Spinal cord (tissue), 10 donors: ENCODE data around the gene SSPN. TPM values are rescaled to one million over a fixed set of nuclear protein-coding genes. Genes with fewer than 3 reads are reported as not detected.

ENCODE experiments used
- DNase-seq, 6 donors: peaks; one replicate each; pipeline versions ENCODE4 v3.0.0 to v3.0.0-alpha.2; 2013 to 2015; ENCODE audit warnings: low spot score in 6 of 6, low read depth in 4 of 6
- H3K27ac ChIP-seq: one replicate; pipeline ENCODE4 v1.5.1; 2013; ENCODE audit warnings: low read depth, low read length, control low read depth
- H3K27me3 ChIP-seq: one replicate; pipeline ENCODE4 v1.6.1; 2013; ENCODE audit warnings: low read length; ENCODE audit not compliant: control insufficient read depth, insufficient read depth
- H3K36me3 ChIP-seq: one replicate; pipeline ENCODE4 v1.6.1; 2013; ENCODE audit warnings: low read length; ENCODE audit not compliant: control insufficient read depth, insufficient read depth
- H3K4me1 ChIP-seq: one replicate; pipeline ENCODE4 v1.6.1; 2013; ENCODE audit warnings: low read length; ENCODE audit not compliant: control insufficient read depth, insufficient read depth
- H3K4me3 ChIP-seq: one replicate; pipeline ENCODE4 v1.5.1; 2013; ENCODE audit warnings: low read depth, low read length, control low read depth
- H3K9me3 ChIP-seq: one replicate; pipeline ENCODE4 v1.6.1; 2013; ENCODE audit warnings: low read length; ENCODE audit not compliant: control insufficient read depth, insufficient read depth
- WGBS: methylation state at CpG from one replicate; pipeline ENCODE4 v1.1.5; 2013; ENCODE audit warnings: missing lambda C conversion rate; ENCODE audit not compliant: insufficient coverage; 5-methylcytosine and 5-hydroxymethylcytosine counted together
- polyA plus RNA-seq, 2 donors: library from polyadenylated mRNA; unstranded; fragments of 120-200 nt; gene quantifications; one replicate each; pipeline ENCODE4 v1.2.1, GENCODE V29; 2013; ENCODE audit not compliant: insufficient read length in 2 of 2
- total RNA-seq, 2 donors: library from RNA; depleted of rRNA in 1 of 2; stranded (reverse); fragments of 120-200 nt in 1 of 2; fragments of >200 nt in 1 of 2; gene quantifications; one replicate each; pipeline versions ENCODE4 v1.2.3 to v1.2.4, GENCODE V29; 2013 to 2014
- donor health status: healthy.

The SSPN gene
- total and polyA plus RNA-seq, 4 donors: 15.4 to 27.2 (median 21.0) TPM

DNA sequence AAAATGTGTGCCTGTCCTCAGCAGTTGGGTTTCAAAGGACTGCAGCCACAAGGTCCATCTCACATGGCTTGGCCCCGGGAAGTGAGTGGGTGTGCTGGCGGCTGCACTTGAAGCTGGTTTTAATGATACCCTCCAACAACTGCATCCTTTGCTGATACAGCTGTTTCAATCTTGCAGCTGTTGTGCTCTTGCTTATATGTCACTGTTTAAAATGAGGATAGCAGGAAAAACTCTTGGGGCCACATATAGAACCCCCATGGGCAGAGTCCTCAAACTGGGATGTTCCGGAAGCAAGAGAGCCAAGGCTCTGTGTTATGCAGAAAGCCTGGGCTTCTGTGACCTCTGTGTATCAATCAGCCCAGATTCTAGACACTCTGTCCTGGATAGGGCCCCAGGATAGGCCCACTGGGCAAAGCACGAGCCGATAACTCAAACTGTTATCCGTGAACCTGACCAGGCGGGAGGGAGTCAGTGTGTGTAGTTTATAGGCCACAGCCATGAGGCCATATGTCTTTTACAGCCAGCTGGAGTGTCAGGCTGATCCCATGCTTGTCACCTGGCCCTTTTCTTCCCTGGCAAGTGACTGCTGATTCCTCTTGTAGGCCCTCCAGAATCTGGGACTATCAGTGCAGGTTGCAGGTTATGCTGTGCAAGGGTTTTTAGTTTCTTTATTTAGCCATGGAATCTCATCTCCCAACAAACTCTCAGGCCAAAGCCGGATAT is 74.3 kb downstream of the SSPN start:
- no peak for DNase-seq

DNA sequence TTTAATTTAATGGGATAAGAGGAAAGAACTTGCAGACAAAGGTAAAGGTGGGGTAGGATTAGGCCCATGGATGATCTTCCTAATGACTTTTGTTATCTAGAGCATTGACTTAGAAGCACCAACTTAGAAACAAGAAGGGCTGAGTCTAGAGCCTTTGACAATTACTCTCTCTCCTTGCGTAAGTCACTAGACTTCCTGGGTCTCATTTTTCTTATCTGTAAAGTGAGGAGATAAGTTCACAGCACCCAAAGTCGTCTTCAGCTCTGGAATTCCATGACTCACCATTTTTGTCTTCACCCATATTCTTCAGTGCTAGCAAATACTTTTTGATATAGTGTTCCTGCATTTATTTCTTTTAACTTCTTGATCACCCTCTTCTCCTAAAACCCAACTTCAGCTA is 75.7 kb downstream of the SSPN start:
- Histone ChIP-seq H3K9me3 (no peaks in the 10 kb centered on the region), H3K4me1 (peaks cover 21% of the 10 kb centered on the region), H3K36me3 (no peaks in the 10 kb centered on the region), H3K27ac (no peak overlapping the region), H3K4me3 (no peak overlapping the region), H3K27me3 (no peaks in the 10 kb centered on the region)
- DNase-seq: no peak
- no CpG with 5 or more reads among the region's 2 CpGs for WGBS

More for the DNA sequence above, 74.3 kb downstream of the SSPN start:
- 87% methylated on average over 6 of the region's 8 CpGs for WGBS
- Histone ChIP-seq H3K27me3 (no peaks in the 10 kb centered on the region), H3K4me3 (no peak overlapping the region), H3K27ac (no peak overlapping the region), H3K4me1 (peaks cover 16% of the 10 kb centered on the region), H3K9me3 (no peaks in the 10 kb centered on the region), H3K36me3 (no peaks in the 10 kb centered on the region)

DNA sequence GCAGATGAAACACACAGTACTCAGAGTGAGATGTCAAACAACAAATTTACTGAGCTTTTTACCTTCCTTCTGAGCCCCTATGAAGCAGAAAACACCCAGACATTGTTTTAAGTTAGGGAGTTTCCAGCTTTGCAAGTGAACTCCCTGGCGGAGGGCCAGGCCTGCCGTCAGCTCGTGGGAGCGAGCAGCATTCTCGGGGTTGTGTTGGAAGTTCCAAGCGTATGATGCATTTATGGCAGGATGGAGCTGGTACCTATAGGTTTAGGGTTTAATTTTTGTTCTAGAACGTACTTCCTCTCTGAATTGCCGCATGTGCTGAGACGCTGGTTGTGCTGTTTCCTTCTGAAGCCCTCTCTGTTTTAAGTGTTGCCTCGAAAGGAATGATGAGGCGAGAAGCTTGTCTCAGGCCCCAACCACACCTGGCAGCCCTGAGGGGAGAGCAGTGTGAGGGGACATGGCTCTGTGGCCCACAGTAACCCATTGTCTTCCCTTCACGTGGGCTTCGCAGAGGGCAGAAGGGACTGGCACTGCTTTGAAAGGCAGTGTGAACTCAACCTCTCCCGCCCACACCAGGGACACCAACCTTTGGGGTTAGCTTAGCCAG is 76.6 kb downstream of the SSPN start:
- Histone ChIP-seq H3K4me3 (no peak overlapping the region), H3K27me3 (no peaks in the 10 kb centered on the region), H3K36me3 (no peaks in the 10 kb centered on the region), H3K27ac (peak overlapping the region; percentile 22), H3K4me1 (peaks cover 21% of the 10 kb centered on the region), H3K9me3 (no peaks in the 10 kb centered on the region)
- 52% methylated on average over 9 of the region's 14 CpGs for WGBS
- peak in 2 of 6 donors; percentile 49 to 76 for DNase-seq

DNA sequence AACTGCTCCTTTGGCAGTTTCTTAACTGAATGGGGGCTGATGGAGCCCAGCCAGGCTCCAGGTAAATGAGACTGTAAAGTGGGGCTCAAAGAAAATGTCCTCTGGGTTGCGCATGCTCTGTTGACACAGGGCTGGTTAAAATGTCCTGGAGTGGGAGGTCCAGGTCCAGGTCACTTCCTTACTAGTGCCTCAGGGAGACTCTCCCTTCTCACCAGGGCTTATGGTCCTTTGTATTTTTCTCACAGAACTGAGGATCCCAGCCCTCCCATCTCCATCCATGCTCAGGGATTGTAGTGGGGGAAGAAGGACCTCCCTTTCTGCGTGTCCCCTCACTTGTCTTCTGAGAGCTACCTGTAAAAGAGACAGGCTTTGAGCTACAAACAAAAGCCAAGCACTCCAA is 77.5 kb downstream of the SSPN start:
- Histone ChIP-seq H3K27ac (no peak overlapping the region), H3K9me3 (no peaks in the 10 kb centered on the region), H3K27me3 (no peaks in the 10 kb centered on the region), H3K4me3 (no peak overlapping the region), H3K36me3 (no peaks in the 10 kb centered on the region), H3K4me1 (peaks cover 21% of the 10 kb centered on the region)
- no peak for DNase-seq
- no CpG with 5 or more reads among the region's 2 CpGs for WGBS

DNA sequence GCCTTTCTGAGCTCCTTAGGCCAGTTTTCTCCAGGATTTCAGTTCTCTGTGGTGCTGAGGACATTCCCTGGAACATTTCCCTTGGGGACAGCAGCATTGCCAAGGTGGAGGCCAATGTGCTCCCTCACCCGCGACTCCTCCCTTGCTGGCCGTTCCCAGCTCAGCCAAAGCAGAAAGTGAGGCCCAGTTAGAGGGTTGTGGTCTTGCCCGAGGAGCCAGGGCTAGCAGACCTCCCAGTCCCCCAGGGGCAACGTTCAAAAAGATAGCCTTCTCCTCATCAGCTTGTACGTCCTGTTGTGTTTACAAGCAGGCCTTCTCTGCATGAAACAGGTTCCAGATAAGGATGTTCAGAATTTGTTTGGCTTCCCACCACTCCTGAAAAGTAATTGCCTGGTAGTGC is 78.4 kb downstream of the SSPN start:
- no peaks in the 10 kb centered on the region for H3K36me3 ChIP-seq
- DNase-seq: peak in 1 of 6 donors; percentile 22
- no peak overlapping the region for H3K4me3 ChIP-seq
- no peaks in the 10 kb centered on the region for H3K9me3 ChIP-seq
- no peaks in the 10 kb centered on the region for H3K27me3 ChIP-seq
- peaks cover 21% of the 10 kb centered on the region for H3K4me1 ChIP-seq
- 25% methylated on average over 2 of the region's 6 CpGs for WGBS
- H3K27ac ChIP-seq: peak overlapping the region; percentile 78

DNA sequence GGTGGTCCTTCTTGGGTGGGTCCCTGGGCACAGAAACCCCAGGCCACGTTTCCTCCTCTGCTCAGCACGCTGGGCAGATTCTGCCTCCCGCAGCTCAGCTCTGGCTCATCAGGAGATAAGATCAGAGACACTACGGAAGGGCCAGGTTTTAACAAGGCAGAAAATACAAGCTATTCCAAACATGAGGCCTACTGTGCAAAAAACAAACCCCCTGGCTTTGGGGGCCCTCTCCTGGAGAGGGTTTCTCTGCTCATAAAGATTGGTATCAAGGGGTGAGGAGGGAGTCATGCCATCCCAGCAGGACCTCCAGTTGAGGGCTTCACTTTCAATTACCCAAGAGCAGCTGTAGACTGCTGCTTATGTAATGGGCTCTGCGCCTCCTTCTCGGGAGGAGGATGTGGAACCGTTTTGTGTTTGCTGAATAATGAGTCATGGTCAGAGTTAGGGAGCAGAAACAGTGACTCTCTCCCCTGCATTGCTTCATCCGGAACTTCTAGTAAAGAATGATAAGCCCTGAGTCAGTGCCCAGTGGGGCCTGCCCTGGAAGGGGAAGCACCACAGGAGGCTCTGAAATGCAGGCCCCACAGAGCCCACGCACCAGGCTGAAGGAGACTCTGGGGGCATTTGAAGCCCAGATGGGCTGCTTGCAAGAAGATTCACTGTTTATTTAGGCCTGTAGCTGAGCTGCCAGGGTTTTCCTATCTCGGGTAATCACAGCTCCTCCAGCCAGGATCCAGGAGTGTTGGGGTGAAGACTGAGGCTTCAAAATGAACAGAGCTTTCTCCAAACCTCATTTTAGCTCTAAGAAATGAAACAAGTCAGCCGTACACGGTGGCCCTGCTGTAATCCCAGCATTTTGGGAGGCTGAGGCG is 79.3 kb downstream of the SSPN start:
- Histone ChIP-seq H3K36me3 (no peaks in the 10 kb centered on the region), H3K4me1 (peaks cover 21% of the 10 kb centered on the region), H3K4me3 (no peak overlapping the region), H3K27me3 (no peaks in the 10 kb centered on the region), H3K9me3 (no peaks in the 10 kb centered on the region), H3K27ac (peak overlapping the region; percentile 78)
- 69% methylated on average over 9 of the region's 13 CpGs for WGBS
- DNase-seq: peak in 2 of 6 donors; percentile 30 to 63

DNA sequence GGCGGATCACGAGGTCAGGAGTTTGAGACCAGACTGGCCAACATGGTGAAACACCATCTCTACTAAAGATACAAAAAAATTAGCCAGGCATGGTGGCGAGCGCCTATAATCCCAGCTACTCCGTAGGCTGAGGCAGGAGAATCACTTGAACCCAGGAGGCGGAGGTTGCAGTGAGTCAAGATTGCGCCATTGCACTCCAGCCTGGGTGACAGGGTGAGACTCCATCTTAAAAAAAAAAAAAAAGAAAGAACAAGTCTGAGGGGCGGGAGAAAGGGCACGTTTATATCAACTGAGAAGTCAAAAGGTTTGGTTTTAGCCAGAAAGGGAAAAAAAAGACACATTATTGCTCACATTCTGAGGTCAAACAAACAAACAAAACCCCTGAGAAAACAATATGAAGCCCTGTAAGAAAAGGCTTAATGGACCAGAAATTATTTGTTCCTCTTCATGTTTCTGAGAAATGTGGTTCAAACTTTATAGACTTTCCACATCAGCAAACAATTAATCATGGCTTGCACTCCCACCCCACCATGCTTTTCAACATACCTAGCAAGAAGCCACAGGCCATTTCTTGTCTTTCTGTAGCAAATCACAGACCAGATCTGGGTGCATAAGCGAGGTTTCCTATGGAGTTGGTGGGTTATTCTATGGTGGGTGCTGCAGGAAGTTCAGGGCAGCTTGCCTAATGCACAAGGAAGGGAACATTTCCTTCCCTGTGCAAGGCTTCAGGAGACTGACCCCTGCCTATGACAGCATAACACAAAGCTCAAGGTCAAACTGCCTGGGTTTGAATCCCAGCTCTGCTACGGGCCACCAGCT is 80.1 kb downstream of the SSPN start:
- H3K4me1 ChIP-seq: peaks cover 21% of the 10 kb centered on the region
- H3K27ac ChIP-seq: peak overlapping the region; percentile 78
- no peak for DNase-seq
- no peaks in the 10 kb centered on the region for H3K9me3 ChIP-seq
- no peaks in the 10 kb centered on the region for H3K27me3 ChIP-seq
- H3K4me3 ChIP-seq: no peak overlapping the region
- H3K36me3 ChIP-seq: no peaks in the 10 kb centered on the region
- WGBS: 92% methylated on average over 3 of the region's 11 CpGs

DNA sequence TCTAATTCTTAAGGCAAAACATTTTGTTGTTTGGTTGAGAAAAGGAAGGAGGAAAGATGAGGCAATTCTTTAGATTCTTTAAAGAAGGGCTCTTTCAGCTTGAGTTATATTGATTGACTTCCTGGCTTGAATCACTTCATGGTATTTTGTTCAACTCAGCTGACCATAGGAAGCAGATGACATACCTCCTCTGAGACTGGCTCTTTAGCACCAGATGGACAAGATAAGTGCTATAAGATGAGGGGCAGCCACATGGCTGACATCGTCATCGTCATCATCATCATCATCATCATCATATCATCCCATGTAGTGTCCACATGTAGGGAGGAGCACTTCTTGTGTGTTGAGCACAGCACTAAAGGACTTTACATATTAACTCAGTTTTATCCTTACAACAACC is 81.3 kb downstream of the SSPN start:
- peaks cover 28% of the 10 kb centered on the region for H3K4me1 ChIP-seq
- no peaks in the 10 kb centered on the region for H3K9me3 ChIP-seq
- no peak overlapping the region for H3K27ac ChIP-seq
- whole genome bisulfite sequencing: no CpG with 5 or more reads among the region's 2 CpGs
- H3K27me3 ChIP-seq: no peaks in the 10 kb centered on the region
- H3K36me3 ChIP-seq: no peaks in the 10 kb centered on the region
- H3K4me3 ChIP-seq: no peak overlapping the region
- no peak for DNase-seq
